Stimulated activated naive CD8-positive, alpha-beta T cell treated with anti-CD3 and anti-CD28 coated beads, Interleukin-15, amount 100 ng/mL, for 72 hours (primary cell): ENCODE results near the gene NR4A1.
A peak's percentile ranks its signal among the peaks of the same experiment; 100 is the strongest.

Experiments
- ATAC-seq: fragments of 150-1000 bp; cut with Tn5 transposase; 2 replicates; pipeline ENCODE4 v1.10.0; 2021; ENCODE audit warnings: mild to moderate bottlenecking, moderate library complexity
- DNase-seq, 2 donors: peaks; one replicate each; pipeline ENCODE4 v3.0.0; 2021 to 2022
- H3K27ac Mint-ChIP-seq, 2 donors: one replicate each; pipeline ENCODE4 v1.8.0; 2022; ENCODE audit warnings: mild to moderate bottlenecking in 2 of 2, mixed read lengths in 2 of 2, moderate library complexity in 2 of 2
- H3K27me3 Mint-ChIP-seq: one replicate; pipeline ENCODE4 v1.8.0; 2022; ENCODE audit warnings: mixed read lengths
- H3K4me1 Mint-ChIP-seq: one replicate; pipeline ENCODE4 v1.8.0; 2022; ENCODE audit warnings: mild to moderate bottlenecking, mixed read lengths
- H3K4me3 Mint-ChIP-seq, 2 donors: one replicate each; pipeline ENCODE4 v1.8.0; 2022; ENCODE audit warnings: mild to moderate bottlenecking in 2 of 2, mixed read lengths in 2 of 2, moderate library complexity in 1 of 2
- H3K9me3 Mint-ChIP-seq, 2 donors: one replicate each; pipeline ENCODE4 v1.8.0; 2022; ENCODE audit warnings: mixed read lengths in 2 of 2

The NR4A1 gene

GRCh38 chr12:52057638-52058576, 6.7 kb downstream of the NR4A1 start:
- Mint-ChIP-seq H3K4me3 (no peak overlapping the region), H3K4me1 (peaks cover 41% of the 10 kb centered on the region), H3K9me3 (no peaks in the 10 kb centered on the region), H3K27me3 (no peaks in the 10 kb centered on the region), H3K27ac (no peak overlapping the region)
- ATAC-seq: no peak
- DNase-seq: no peak

- no peak for ATAC-seq
- Mint-ChIP-seq H3K27me3 (no peaks in the 10 kb centered on the region), H3K27ac (peak overlapping the region in 1 of 2 donors; percentile 40), H3K9me3 (no peaks in the 10 kb centered on the region), H3K4me3 (no peak overlapping the region), H3K4me1 (peaks cover 32% of the 10 kb centered on the region)
- DNase-seq: no peak
Measured at GRCh38 chr12:52058631-52059361, 7.6 kb downstream of the NR4A1 start.

- no peak for ATAC-seq
- Mint-ChIP-seq H3K9me3 (no peaks in the 10 kb centered on the region), H3K27ac (no peak overlapping the region), H3K4me3 (no peak overlapping the region), H3K27me3 (no peaks in the 10 kb centered on the region), H3K4me1 (peaks cover 21% of the 10 kb centered on the region)
- DNase-seq: no peak
Measured at GRCh38 chr12:52059582-52060497, 8.6 kb downstream of the NR4A1 start.

GRCh38 chr12:52060498-52061177, 9.4 kb downstream of the NR4A1 start:
- ATAC-seq (no peak), DNase-seq (no peak)
- Mint-ChIP-seq H3K4me1 (peaks cover 16% of the 10 kb centered on the region), H3K27me3 (no peaks in the 10 kb centered on the region), H3K27ac (no peak overlapping the region), H3K4me3 (no peak overlapping the region), H3K9me3 (no peaks in the 10 kb centered on the region)

GRCh38 chr12:52061470-52062166, 10.4 kb downstream of the NR4A1 start:
- Mint-ChIP-seq H3K4me1 (peaks cover 14% of the 10 kb centered on the region), H3K9me3 (no peaks in the 10 kb centered on the region), H3K27ac (no peak overlapping the region), H3K27me3 (no peaks in the 10 kb centered on the region), H3K4me3 (no peak overlapping the region)
- DNase-seq (no peak), ATAC-seq (no peak)

- no peak for DNase-seq
- no peak for ATAC-seq
- Mint-ChIP-seq H3K9me3 (no peaks in the 10 kb centered on the region), H3K4me3 (no peak overlapping the region), H3K27me3 (no peaks in the 10 kb centered on the region), H3K4me1 (peaks cover 9% of the 10 kb centered on the region), H3K27ac (no peak overlapping the region)
Measured at GRCh38 chr12:52062167-52063081, 11.2 kb downstream of the NR4A1 start.

- Mint-ChIP-seq H3K9me3 (no peaks in the 10 kb centered on the region), H3K4me1 (peaks cover 8% of the 10 kb centered on the region), H3K27me3 (no peaks in the 10 kb centered on the region), H3K4me3 (no peak overlapping the region), H3K27ac (peak overlapping the region in 1 of 2 donors; percentile 30)
- ATAC-seq: no peak
- no peak for DNase-seq
Measured at GRCh38 chr12:52063082-52063924, 12.1 kb downstream of the NR4A1 start.

GRCh38 chr12:52063981-52064649, 12.9 kb downstream of the NR4A1 start:
- Mint-ChIP-seq H3K4me3 (no peak overlapping the region), H3K9me3 (no peaks in the 10 kb centered on the region)
- no peak for ATAC-seq

GRCh38 chr12:52066346-52067080, 15.3 kb downstream of the NR4A1 start:
- Mint-ChIP-seq H3K27ac (no peak overlapping the region), H3K4me3 (no peak overlapping the region), H3K4me1 (peaks cover 23% of the 10 kb centered on the region), H3K27me3 (no peaks in the 10 kb centered on the region), H3K9me3 (no peaks in the 10 kb centered on the region)
- ATAC-seq (no peak), DNase-seq (no peak)

More at GRCh38 chr12:52063981-52064649, 12.9 kb downstream of the NR4A1 start:
- no peak for DNase-seq
- H3K27ac Mint-ChIP-seq: no peak overlapping the region
- H3K27me3 Mint-ChIP-seq: no peaks in the 10 kb centered on the region
- H3K4me1 Mint-ChIP-seq: peaks cover 8% of the 10 kb centered on the region

- Mint-ChIP-seq H3K27ac (no peak overlapping the region), H3K4me3 (no peak overlapping the region), H3K4me1 (peaks cover 28% of the 10 kb centered on the region), H3K9me3 (no peaks in the 10 kb centered on the region), H3K27me3 (no peaks in the 10 kb centered on the region)
- DNase-seq: no peak
- ATAC-seq: no peak
Measured at GRCh38 chr12:52067081-52067374, 15.8 kb downstream of the NR4A1 start.

- Mint-ChIP-seq H3K4me1 (peaks cover 53% of the 10 kb centered on the region), H3K27ac (peak within 1 kb of the TSS; percentile 99 to 100), H3K9me3 (no peaks in the 10 kb centered on the region), H3K27me3 (no peaks in the 10 kb centered on the region), H3K4me3 (peak within 1 kb of the TSS; percentile 89)
- peak; percentile 89 to 92 for DNase-seq
- ATAC-seq: peak; percentile 98
Measured at GRCh38 chr12:52069327-52070184, 18.3 kb downstream of the NR4A1 start, which contains the start of gene ATG101. ATG101 (plus strand) TSS chr12:52069978; CDS start chr12:52073651, 3,673 bp downstream.
